ENCODE data around the gene LASP1.

LASP1 gene

DNA sequence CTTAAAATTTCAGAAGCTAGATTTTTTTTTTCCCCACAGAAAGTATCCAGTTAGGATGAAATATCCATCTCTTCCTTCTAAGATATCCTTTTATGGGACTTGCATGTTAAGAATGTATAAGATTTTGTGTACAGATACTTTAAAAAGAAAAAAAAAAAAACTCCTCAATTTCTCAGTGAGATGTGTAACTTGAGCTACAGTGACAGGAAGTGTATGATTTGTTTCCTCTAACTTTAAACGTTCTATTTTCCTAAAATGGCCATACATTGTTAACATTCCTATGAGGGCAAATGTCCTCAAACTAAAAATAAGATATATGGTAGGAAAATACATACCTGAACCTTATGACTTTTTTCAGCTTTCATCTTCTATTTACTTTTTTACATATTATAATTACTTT is 88.5 kb downstream of the LASP1 start:
- TF ChIP-seq, protein P1, sequence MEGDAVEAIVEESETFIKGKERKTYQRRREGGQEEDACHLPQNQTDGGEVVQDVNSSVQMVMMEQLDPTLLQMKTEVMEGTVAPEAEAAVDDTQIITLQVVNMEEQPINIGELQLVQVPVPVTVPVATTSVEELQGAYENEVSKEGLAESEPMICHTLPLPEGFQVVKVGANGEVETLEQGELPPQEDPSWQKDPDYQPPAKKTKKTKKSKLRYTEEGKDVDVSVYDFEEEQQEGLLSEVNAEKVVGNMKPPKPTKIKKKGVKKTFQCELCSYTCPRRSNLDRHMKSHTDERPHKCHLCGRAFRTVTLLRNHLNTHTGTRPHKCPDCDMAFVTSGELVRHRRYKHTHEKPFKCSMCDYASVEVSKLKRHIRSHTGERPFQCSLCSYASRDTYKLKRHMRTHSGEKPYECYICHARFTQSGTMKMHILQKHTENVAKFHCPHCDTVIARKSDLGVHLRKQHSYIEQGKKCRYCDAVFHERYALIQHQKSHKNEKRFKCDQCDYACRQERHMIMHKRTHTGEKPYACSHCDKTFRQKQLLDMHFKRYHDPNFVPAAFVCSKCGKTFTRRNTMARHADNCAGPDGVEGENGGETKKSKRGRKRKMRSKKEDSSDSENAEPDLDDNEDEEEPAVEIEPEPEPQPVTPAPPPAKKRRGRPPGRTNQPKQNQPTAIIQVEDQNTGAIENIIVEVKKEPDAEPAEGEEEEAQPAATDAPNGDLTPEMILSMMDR (IDR thresholded peaks at IDR 0.05), result no peak
- H3K27me3 ChIP-seq, result no peaks in the 10 kb centered on the region
- no peak overlapping the region for H3K4me3 ChIP-seq (ENCODE audit: low read depth in 1 of 2, low read length in 1 of 2)
- no peaks in the 10 kb centered on the region for H3K36me3 ChIP-seq
- no peaks in the 10 kb centered on the region for H3K9me3 ChIP-seq
- no peak overlapping the region for H3K27ac ChIP-seq
- H3K4me1 ChIP-seq (ENCODE audit: control insufficient read depth in 1 of 2, insufficient read depth in 1 of 2, low read depth in 1 of 2, low read length in 1 of 2), result no peaks in the 10 kb centered on the region

DNA sequence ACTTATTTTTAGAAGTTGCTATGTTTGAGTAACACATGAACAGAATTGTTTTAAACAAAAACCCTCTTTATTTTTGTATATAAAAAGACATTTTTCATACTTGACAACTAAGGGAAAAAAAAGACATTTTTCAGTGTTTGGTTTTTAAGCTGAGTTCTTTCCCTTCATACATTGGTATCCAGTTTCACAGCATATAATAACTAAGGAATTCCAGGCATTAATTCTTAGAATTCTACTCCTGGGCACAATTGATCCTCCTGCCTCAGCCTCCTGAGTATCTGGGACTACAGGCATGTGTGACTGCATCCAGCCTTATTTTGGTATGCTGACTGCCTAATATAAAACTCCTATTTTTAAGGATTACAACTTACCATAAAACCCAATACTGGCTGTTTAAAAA is 88.9 kb downstream of the LASP1 start:
- TF ChIP-seq, protein P1 (IDR thresholded peaks at IDR 0.05), result no peak
- H3K27ac ChIP-seq, result no peak overlapping the region
- no peaks in the 10 kb centered on the region for H3K27me3 ChIP-seq
- no peaks in the 10 kb centered on the region for H3K9me3 ChIP-seq
- H3K36me3 ChIP-seq, result no peaks in the 10 kb centered on the region
- H3K4me1 ChIP-seq (ENCODE audit: control insufficient read depth in 1 of 2, insufficient read depth in 1 of 2, low read depth in 1 of 2, low read length in 1 of 2), result no peaks in the 10 kb centered on the region
- no peak overlapping the region for H3K4me3 ChIP-seq (ENCODE audit: low read depth in 1 of 2, low read length in 1 of 2)

DNA sequence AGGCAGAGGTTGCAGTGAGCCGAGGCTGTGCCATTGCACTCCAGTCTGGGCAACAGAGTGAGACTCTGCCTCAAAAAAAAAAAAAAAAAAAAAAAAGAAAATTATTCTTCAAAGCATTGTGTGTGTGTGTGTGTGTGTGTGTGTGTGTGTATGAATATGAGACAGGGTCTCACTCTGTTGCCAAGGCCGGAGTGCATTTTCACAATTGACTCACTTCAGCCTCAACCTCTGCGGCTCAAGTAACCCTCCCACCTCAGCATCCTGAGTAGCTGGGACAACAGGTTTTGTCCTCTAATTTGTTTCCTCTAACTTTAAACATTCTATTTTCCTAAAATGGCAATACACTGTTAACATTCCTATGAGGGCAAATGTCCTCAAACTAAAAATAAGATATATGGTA is 89.7 kb downstream of the LASP1 start:
- no peaks in the 10 kb centered on the region for H3K36me3 ChIP-seq
- no peaks in the 10 kb centered on the region for H3K9me3 ChIP-seq
- TF ChIP-seq, protein P1 (IDR thresholded peaks at IDR 0.05), result no peak
- H3K27ac ChIP-seq, result no peak overlapping the region
- H3K27me3 ChIP-seq, result no peaks in the 10 kb centered on the region
- no peaks in the 10 kb centered on the region for H3K4me1 ChIP-seq (ENCODE audit: control insufficient read depth in 1 of 2, insufficient read depth in 1 of 2, low read depth in 1 of 2, low read length in 1 of 2)
- no peak overlapping the region for H3K4me3 ChIP-seq (ENCODE audit: low read depth in 1 of 2, low read length in 1 of 2)

DNA sequence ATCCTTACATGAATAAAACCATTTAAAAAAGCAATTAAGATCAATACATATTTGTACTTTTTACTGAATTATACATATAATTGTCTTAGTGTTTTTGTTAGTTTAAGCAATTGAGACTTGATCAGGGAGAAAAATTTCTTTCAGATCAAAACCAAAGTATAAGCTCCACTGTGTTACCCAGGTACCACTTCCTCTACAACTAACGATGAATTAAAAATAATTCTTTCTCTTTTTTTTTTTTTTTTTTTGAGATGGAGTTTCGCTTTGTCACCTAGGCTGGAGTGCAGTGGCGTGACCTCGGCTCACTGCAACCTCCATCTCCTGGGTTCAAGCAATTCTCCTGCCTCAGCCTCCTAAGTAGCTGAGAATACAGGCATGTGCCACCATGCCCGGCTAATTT is 90.5 kb downstream of the LASP1 start:
- no peaks in the 10 kb centered on the region for H3K4me1 ChIP-seq (ENCODE audit: control insufficient read depth in 1 of 2, insufficient read depth in 1 of 2, low read depth in 1 of 2, low read length in 1 of 2)
- no peaks in the 10 kb centered on the region for H3K27me3 ChIP-seq
- TF ChIP-seq, protein P1 (IDR thresholded peaks at IDR 0.05), result no peak
- no peaks in the 10 kb centered on the region for H3K9me3 ChIP-seq
- H3K27ac ChIP-seq, result no peak overlapping the region
- H3K36me3 ChIP-seq, result no peaks in the 10 kb centered on the region
- no peak overlapping the region for H3K4me3 ChIP-seq (ENCODE audit: low read depth in 1 of 2, low read length in 1 of 2)

DNA sequence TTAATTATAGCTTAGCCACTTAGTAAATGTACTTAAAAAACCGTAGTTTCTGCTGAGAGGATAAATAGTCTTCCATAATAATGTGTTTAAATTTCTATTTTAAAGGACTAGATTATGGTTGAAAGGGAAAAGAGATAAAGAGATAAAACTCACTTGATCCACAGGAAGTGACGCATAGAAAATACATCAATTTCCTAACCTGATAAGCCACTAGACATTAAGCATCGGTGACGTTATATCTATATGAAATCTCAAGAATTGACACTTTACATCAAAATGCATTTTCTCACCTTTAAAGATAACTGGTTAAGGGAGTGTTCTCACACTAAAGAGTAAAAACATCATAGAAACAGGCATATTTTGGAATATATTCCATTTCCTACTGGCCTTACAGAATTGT is 91.6 kb downstream of the LASP1 start:
- H3K36me3 ChIP-seq, result no peaks in the 10 kb centered on the region
- H3K4me3 ChIP-seq (ENCODE audit: low read depth in 1 of 2, low read length in 1 of 2), result no peak overlapping the region
- TF ChIP-seq, protein P1 (IDR thresholded peaks at IDR 0.05), result no peak
- no peaks in the 10 kb centered on the region for H3K4me1 ChIP-seq (ENCODE audit: control insufficient read depth in 1 of 2, insufficient read depth in 1 of 2, low read depth in 1 of 2, low read length in 1 of 2)
- no peak overlapping the region for H3K27ac ChIP-seq
- H3K27me3 ChIP-seq, result no peaks in the 10 kb centered on the region
- no peaks in the 10 kb centered on the region for H3K9me3 ChIP-seq

DNA sequence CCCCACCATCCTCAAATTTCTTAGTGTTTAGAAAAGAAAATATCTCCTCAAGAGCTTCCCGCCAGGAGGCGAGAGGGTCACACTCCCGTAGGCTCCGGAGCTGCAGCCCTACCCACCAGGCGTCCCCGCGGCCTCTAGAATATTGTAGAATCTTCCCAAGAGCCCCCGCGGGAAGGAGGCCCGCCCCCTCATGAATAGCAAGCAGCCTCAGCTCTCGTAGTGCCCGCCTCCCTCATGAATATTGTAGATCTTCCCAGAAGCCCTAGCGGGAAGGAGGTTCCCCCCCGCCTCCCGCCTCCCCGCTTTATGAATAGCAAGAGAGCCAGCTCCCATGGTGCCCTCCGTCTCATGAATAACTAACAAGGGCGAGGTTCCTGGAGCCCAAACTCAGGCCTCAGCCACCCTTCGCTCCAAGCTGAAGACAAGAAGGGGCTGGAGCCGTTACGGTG is 97.5 kb downstream of the LASP1 start, which contains the start of gene FBXO47:
TSS of gene FBXO47 (minus strand) at position 114 of the 449 bp plus-strand sequence. CDS start 4,378 bp downstream, outside the sequence.
- Histone ChIP-seq H3K36me3 (no peaks in the 10 kb centered on the region), H3K27me3 (no peaks in the 10 kb centered on the region), H3K9me3 (no peaks in the 10 kb centered on the region), H3K4me1 (ENCODE audit: control insufficient read depth in 1 of 2, insufficient read depth in 1 of 2, low read depth in 1 of 2, low read length in 1 of 2) (peaks cover 10 to 21% of the 10 kb centered on the region in 2 experiments), H3K4me3 (ENCODE audit: low read depth in 1 of 2, low read length in 1 of 2) (peak within 1 kb of the TSS; percentile 51 to 57), H3K27ac (peak within 1 kb of the TSS; percentile 60)
- TF ChIP-seq, protein P1 (IDR thresholded peaks at IDR 0.05), result peak; percentile 18

Measured in neutrophil (primary cell).